Stimulated activated CD4-positive, alpha-beta T cell treated with anti-CD3 and anti-CD28 coated beads, Interleukin-15, amount 100 ng/mL, for 1 hour (primary cell): Measurements from ENCODE around the gene TTLL11.

Experiments
- DNase-seq, 2 donors: peaks; one replicate each; pipeline ENCODE4 v3.0.0-alpha.2; 2020; ENCODE audit warnings: low read depth in 1 of 2, low spot score in 1 of 2

TTLL11 gene

GRCh38 chr9:121838746-121839669, 254.1 kb downstream of the TTLL11 start:
- no peak for DNase-seq

DNA sequence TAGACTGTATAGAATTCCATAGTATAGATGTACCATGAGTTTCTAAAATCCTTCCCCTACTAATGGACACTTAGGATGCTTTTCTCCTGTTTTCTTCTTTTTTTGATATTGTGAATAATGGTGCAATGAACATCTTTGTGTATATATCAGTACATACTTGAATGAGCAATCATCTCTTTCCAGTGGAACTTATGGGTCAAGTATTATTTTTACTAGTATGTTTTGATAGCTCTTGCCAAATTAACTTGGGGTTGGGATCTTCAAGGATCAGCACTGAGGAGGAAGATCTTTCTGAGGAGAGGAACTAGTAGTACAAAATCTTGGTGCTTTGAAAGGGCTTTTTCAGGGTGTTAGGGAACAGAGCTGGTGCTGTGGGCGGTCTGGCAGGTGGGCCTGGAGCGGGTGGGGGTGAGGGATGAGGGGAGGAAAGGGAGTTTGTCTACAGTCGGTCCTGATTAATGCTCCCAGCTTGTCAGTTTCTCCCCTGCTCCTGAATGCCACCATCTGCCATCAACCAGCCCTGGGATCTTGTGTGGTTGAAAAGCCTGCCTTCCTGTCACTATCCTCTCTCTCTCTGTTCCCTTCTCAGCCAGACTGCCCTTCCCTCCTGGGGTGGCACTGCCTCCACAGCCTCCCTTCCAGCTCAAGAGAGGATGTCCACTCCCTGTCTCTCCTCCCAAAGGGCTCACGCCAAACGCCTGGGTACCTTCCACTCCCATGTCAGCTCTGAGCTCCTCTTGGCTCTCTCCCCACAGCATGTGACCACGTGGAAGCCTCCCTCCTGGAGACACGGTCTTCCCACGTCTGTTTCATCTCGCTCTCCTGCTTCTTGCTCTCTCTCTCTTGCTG, 255.8 kb downstream of the TTLL11 start:
- DNase-seq: no peak

DNA sequence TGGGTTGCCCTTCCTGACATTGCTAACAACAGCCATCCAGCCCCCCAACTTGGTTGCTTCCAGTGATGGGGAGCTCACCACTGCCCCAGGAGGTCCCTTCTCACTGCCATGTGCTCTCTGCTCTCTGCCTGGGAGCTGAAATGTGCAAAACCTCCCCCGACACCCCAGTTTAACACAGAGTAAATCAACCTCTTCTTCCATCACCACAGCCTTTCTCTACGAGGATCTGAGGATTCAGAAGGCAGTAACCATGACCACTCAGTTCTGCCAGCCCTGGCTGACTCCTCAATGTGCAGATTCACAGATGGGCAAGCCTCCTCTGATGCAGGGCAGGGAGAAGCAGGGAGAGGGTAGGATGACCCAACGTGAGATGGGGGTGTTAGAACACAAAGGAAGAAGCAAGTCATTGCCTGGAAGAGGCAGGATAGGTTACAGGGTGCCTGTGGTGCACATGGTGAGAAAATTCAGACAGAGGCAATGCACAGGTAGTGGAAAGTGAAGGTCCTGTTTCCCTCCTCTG, 256.7 kb downstream of the TTLL11 start:
- no peak for DNase-seq

DNA sequence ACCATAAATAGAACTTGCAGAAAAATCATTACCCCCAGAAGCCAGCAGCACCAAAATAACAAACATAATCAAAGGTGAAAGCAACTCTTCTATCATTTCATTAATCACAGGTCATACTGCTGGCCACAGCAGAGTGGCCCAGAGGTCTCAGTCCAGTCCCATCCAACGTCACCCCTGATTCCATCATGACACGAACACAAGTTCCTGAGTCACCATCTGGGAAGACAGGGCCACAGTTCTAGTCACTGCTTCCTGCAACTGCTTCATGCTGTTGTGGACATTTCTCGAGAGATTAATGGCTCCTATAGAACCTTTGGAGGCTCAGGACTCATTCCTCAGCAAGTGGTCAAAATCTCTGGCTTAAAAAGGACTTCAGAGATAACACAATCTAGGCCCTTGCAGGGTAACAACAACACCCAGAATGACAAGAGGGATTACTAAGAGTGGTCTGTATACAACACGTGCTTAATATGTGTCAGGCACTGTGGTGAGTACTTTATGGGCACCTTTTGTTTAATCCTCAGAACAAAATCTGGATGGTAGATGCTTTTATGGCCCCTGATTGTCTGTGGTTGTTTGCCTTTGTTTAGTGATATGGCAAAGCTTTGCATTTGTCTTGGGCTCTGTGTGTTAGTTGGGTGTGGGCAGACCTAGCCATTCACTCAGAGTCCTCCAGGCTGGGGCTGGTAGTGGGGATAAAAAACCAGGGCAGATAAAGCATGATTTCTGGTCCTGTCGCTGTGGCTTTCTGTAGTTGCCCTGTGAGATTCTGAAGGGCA, 257.3 kb downstream of the TTLL11 start:
- no peak for DNase-seq

- DNase-seq: no peak
Observed at GRCh38 chr9:121833061-121833460, 260.0 kb downstream of the TTLL11 start.

DNA sequence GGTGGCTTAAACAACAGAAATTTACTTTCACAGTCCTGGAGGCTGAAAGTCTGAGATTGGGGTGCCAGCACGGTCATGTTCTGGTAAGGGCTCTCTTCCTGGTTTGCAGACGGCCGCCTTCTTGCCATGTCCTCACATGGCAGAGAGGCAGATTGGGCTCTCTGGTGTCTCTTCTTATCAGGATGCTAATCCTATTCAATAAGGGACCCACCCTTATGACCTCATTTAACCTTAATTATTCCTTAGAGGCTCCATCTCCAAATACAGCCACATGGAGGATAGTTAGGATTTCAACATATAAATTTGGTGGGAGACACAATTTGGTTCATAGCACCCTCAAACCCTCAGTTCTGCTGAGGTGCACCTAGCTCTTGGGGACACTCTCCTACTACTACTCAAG, 261.2 kb downstream of the TTLL11 start:
- no peak for DNase-seq

DNA sequence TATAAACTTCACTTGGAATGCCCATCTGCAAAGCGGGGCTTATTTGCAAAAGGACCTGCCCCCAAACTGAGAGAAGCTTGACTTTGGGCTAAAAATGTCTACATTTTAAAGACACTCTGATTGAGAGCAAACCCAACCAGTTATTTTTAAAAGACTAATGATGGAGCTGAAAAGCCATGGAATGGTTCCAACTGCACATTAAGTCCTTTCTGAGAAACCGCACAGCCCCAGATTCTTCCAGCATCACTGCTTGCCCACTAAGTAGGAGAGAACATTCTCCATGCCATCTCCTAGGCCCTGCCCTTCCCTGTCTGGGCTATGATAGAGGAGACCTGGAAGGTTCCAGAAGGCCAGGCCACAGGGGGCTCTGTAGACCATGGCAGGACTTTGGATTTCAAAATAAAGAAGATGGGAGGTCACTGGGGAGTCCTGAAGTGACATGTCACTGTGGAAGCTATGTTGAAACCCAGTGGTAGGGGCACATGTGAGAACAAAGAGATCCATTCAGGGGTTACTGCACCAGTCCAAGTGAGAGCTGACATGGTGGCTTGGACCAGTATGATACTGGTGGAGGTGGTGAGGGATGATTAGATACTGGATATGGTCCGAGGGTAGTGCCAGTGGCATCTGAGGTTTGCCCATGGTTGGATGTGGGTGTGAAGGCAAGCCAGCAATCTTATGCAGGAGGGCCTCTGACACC, 262.5 kb downstream of the TTLL11 start:
- no peak for DNase-seq

DNA sequence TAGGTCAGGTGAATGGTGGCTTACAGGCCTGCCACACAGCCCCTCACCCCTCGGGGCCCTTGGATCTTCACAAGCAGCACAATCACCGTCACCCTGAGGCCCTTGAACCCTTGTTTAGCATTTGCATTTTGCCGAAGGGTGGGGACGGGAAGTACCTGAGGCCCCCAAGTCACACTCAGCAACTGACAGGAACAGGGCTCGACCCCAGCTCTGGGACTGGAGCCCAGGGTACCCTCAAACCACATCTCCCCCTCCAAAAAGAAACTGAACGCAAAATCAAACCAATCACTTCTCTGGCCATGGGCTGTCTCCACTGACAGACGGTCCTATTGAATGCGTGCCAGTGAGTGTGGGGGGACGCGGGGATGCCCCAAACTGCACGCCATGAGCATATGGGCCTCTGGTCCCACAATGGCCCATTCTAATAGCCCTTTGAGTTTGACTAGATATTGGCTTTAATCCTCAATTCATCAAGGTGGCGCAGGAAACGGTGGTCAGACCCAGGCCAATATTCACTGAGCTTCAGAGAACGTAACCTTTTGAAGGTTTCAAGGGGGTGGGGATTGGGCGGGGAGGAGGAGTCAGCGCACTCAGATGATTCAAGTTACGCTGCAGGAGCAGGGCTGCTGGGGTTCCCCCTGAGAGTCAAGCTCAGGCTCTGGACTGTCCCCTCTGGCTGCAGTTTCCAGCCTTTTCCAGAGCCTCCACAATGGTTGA, 265.7 kb downstream of the TTLL11 start:
- no peak for DNase-seq

DNA sequence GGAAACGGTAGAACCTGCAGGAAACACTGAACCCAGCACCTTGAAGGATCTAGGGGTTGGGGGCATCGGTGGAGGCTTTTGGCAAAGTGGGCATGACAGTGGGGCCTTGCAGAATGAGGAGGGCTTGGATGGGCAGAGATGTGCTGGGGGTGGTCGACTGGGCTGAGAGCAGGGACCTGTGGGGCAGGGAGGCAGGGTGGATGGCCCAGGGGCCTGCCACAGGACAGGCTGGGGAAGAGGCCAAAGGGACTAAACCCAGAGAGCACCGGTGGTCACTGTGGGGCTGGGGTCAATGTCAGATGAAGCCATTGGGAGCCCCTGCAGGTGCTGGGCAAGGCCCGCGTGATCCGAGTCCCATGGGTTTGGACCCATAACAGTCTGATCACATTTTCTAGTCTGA, 266.4 kb downstream of the TTLL11 start:
- no peak for DNase-seq

DNA sequence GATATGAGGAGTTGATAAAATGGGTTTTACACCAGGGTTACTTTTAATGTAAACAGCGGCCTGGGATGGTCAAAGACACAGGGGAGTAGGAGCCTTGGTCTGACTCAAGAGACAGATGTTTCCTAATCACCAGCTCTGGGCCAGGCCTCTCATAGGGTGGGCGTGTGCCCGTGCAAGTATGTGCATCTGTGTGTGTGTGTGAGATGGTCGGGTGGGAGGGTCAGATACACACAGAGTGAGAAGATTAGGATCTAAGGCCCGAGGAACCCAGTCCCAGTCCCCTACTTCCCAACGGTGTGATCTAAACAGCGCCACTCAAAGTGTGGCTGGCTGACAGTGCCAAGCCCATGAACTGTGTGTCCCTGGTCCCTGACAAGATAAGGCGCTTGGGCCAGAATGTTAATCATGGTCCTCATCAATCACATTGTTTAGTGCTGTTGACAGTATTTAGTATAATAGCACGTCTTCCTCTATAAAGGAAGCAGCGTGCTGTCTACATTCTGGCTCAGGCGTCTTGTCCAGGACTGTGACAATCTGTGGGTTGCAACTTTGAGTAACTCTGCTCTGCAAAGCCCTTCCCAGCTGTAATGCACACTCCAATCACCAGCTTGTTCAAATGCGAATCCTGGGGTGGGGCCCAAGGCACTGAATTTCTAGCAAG, 267.9 kb downstream of the TTLL11 start:
- no peak for DNase-seq

DNA sequence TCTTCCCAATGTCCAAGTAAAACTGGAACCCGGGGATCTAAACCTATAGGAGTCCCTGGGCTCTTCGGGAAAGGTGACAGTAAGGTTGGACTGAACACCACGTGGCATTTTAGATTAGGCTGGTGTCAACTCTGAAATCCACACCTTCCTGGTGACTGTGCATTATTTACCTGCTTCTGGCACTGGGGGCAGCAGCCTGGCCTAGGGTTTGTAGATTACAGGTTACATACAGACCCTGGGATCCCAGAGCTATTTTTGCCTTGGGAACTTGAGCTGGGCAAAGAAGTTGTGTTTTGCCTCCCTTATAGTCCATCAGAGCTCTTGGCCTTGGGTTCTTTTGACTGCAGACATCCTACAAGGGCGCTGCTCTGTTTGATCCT, 268.5 kb downstream of the TTLL11 start:
- DNase-seq: no peak

DNA sequence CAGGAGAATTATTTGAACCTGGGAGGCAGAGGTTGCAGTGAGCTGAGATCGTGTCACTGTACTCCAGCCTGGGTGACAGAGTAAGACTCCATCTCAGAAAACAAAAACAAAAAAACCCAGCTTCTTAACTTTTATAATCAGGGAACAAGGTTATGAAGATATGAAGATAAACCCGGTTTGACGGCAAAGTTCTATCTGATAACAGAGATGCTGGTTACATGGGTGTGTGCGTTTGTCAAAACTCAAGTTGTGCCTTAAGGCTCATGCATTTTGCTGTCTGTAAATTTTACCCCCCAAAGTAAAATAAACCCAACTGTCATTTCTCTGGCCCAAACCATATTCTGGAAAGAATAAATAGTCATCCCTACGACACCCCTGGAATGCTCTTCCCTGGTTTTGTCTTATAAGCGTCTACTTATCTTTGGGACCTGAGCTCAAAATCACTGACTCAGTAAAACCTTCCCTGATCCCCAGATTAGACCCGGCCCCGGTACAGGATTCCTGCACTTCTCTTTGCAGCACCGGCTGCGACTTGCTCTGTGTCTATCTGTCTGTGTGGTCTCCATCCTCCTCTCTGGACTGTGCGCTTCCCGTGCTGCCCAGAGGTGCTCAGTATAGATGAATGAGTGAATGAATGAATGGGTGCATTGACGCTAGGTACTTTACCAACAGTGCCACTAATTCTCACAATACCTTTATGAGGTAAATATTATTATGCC, 269.5 kb downstream of the TTLL11 start:
- DNase-seq: no peak

GRCh38 chr9:121822093-121823085, 270.7 kb downstream of the TTLL11 start:
- no peak for DNase-seq

DNA sequence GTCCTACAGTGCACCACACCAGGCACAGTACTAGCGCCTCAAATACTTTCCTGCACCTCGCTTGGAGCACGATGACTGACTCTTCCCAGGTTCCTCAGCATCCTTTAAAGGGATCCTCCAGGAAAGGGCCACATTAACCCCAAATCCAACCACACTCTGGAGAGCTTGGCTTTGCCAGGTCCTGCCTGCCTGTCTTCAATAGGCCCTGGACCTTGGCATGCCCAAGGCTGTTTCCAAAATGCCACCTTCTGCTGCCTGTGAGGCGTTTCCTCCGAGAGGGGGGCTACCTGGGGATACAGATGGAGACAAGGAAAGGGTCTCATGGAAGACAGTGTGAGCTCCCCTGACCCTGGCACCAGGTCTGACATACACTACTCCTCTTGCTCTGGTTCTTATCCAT, 271.8 kb downstream of the TTLL11 start:
- DNase-seq: no peak

DNA sequence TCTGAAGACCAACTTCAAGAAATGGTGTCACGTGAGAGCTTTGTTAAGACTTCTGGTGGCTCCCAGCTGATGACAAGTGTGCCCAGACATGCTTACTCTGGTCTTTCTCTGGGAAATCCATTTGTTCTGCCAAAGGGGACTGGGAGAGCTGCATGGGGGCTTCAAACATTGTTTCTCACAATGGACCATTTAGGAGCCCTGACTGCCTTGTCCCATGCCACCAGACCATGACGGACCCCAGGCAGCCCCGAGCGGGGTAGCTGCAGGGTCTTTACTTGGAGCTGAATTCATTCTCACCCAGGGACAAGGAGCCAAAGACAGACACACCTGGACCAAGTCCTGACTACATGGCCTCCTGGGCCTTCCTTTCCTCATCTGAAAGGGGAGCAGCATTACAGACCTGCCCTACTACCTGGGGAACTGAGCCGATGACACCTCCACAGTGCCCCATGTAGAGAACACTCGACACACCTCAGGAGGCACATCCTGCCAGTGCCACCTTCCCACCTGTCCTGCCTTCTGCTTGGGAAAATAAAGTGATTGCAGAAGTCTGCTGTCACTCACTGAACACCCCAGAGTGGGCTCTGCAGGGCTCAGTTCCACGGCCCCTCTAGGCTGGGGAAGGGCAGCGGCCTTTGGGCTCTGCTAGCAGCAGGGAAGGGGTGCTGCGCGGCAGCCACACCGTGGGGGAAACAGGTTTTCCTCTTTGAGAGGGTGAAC, 272.7 kb downstream of the TTLL11 start:
- no peak for DNase-seq

GRCh38 chr9:121819428-121820231, 273.5 kb downstream of the TTLL11 start:
- no peak for DNase-seq
